Measurements from ENCODE around the gene WHRN.

WHRN gene

DNA sequence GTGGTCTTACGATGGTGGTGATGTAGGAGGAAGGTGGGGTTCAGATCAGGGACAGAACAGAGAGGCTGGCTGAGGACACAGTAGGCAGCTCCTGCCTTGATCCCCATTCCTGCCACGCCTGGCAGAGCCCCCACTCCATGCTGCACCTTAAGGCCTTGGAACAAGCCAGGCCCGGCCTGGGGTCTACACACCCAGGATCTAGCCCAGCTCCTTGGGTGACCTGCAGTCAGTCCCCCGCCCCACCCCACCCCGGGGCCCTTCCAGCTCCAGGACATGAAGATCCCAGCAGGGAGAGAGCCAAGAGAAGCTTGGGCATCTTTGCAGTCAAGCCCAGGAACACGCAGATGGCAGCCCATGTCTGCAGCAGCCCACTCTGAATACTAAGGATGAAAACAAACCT, 34.7 kb downstream of the WHRN start:
- DNase-seq = no peak

DNA sequence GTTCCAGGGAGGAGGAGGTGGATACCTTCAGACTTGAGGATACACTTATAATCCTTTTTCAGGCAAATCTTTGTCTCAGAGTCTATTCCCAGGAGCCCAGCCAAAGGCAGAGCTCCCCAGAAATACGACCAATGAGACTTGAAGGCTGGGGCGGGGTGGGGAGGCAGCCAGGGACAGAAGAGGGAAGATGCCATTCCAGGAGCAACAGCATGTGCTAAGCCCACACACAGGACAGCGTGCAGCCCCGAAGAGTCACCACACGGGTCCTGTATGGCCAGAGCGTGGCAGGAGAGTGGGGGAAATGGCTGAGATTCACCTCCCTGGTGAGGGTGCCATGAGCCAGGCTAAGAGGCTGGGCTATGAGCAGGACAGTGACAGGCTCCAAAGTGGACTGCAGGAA, 35.2 kb downstream of the WHRN start:
- no peak for DNase-seq

DNA sequence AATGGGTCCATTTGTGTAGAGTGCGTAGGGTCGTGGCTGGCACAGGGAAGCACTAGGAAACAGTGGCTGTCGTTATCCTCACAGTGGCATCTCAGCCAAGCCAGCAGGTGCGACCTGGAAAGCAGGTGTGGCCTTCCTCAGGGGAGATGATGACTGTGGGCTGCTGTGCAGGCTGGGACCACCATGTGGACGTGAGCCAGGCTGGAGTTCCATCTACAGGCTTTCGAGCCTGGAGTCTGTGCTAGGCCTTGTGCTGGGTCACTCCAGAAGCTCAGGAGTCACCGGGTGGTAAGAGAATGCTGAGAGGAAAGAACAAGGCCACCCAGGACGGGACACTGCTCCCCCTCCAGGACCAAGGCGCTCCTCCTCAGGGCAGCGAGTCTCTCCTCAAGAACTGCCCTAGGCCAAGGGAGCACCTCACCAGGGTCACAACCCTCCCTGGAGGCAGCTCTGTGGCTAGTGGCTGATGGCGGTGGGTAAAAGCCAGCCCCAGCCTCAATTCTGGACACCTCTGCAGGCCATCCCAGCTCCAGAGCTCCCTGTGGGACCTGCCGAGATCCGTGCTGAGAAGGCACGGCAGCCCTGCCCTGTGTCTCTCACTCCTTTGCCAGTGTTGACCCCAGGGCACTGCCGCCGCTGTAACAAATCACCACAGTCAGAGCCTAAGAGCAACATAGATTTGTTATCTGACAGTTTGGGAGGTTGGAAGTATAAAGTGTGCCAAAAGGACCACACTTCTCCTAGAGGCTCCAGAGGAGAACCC, 36.0 kb downstream of the WHRN start:
- no peak for DNase-seq

DNA sequence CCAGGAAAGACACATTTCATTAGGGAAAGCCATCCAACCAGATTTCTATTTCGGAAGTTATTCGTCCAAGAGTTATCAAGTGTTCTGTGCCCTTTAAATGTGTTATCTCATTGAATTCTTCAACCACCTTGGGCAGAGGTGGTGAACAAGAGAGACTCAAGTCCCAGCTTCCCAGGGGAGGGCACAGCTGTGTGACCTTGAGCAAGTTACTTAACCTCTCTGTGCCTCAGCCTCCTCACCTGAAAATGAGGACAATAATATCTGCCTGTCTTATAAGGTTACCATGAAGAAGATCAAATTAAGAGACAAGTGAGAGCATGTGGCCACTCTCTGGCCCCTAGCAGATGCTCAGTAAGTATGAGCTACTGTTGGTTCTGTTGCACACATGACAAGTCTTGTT, 37.4 kb downstream of the WHRN start:
- DNase-seq = no peak

DNA sequence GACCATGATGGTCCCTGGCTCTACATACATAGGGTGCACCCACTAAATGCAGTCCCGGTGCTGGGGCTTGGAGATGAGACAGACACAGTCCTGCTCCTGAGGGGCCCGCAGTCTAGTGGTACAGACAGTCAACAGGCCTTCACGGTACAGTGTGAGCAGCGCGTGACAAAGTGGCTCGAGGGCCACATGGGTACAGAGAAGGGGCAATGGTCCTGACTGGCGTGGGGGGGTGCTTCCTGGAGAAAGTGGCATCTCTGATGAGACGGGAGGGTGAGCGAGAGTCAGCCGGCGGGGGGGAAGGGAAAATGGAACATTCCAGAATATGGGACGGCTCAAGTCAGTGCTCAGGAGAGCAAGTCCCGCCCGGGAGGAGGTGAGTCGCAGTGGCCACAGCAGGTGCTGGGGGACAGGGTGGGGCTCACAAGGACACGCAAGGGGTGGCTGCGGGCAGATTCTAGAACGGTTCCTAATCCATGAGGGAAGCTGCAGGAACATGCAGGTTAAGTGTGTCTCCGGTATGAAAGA, 38.0 kb downstream of the WHRN start:
- DNase-seq = no peak

DNA sequence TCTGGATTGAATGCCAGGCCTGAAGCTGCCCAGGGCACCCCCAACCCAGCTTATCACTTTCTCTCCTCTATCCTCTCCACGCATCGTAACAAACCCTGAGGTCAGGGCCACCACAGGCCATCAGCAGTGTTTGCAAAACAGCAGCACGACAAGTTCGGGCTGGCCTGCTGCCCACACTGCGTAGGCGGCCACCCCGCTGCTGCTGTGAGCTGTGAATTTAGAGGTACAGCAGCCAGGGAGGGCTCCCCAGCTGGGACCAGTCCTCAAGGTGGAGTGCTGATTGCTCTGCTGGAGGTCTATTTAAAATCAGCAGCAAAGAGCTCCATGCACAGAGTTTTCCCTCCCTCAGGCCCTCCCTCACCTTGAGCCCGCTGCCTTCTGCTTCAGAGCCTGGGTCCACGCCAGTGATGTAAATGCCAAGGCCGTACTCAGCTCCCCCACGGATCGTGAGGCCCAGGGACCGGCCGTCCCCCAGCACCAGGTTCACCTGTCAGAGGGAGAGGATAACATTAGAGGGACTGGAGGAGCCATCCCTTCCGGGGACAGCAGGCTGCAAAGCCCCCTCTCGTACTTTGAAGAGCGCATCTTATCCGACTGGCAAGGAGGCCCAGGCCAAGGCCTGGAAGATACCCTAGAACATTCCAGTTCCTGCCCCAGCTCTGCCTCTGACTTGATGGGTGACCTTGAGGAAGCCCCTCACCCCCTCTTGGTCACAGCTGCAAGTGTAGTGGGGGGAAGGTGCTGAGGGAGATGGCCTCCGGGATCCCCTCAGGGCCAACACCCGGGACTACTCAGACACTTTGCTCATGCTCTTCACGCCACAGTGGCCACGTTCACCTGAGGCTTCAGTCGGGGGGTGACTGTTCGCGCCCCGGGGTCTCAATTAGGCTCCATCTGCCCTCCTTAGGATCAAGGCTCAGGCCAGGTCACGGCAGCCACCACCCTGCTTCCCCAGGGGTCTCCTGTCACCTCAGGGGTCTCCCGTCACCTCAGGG, 39.1 kb downstream of the WHRN start:
- DNase-seq = no peak

DNA sequence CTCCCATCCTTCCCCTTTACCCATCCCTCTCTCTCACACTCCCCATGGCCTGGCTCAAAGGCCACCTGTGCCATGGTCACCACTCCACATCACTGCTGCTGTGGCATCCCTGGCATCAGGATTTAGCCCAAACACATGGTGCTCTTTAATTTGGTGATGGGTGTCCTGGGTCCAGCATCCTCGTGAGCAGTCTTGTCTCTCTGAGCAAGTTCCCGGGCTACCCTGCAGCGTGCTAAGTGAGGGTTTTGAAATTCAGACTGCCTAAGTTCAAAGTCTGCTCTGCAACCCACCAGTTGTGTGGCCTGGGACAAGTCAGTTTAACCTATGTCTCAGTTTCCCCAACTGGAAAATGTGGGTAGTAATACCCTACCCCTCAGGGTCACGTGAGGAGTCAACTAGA, 39.9 kb downstream of the WHRN start:
- no peak for DNase-seq

DNA sequence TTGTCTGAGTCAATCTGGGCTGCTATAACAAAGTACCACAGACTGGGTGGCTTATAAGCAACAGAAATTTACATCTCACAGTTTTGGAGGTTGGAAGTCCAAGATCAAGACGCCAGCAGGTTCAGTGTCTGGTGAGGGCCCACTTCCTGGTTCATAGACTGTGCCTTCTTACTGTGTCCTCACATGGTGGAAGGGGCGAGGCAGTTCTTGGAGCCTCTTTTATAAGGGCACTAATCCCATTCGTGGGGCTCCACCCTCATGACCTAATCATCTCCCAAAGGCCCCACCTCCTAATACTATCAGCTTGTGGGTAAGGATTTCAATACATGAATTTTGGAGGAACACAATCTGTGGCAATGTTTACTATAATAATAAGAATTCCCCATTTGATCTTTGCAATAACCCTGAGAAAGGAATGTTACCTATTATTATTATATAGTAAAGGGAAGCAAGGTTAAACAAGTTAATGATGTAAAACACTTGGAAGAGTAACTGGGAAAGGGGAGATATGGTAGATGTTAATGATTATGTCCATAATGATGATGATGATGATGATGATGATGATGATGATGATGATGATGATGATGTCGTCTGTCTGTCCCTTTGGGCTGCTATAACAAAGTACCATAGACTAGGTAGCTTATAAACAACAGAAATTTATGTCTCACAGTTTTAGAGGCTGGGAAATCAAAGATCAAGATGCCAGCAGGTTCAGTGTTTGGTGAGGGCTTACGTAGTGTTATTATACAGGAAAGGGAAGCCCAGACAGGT, 40.8 kb downstream of the WHRN start:
- DNase-seq = no peak

DNA sequence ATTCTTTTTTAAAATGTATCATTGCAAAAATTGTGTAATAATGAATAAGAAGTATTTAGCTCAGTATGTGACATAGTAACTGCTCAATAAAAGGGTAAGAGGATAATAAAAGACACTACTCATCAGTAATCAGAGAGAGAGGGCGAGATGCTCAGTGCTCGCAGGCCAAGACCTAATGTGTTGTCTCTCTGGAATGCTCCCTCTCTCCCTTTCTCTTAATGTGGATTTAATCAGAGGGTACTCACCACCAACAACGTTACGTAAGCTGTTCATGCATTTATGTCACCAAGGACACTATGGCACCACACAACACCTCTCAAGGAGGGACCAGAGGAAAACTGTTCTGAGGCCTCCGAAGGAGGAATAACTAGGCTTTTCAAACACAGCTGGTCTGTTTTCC, 42.5 kb downstream of the WHRN start:
- DNase-seq = no peak

DNA sequence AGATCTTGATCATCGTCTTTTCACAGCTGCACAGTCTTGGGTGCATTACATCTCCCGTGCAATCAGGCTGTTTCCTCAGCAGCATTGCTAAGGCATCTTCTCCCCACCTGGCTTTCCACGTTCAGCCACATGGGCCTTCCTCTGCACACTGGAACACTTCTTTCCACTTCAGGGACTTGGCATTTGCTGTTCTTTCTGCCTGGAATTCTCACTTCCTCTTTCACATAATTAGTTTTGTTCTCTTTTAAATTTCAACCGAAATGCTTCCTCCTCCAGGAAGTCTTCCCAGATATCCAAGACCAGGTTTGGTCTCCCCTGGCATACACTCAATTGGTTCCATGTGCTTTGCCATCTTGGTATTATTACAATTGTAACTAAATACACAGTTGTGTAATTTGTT, 43.8 kb downstream of the WHRN start:
- peak; percentile 1 for DNase-seq

DNA sequence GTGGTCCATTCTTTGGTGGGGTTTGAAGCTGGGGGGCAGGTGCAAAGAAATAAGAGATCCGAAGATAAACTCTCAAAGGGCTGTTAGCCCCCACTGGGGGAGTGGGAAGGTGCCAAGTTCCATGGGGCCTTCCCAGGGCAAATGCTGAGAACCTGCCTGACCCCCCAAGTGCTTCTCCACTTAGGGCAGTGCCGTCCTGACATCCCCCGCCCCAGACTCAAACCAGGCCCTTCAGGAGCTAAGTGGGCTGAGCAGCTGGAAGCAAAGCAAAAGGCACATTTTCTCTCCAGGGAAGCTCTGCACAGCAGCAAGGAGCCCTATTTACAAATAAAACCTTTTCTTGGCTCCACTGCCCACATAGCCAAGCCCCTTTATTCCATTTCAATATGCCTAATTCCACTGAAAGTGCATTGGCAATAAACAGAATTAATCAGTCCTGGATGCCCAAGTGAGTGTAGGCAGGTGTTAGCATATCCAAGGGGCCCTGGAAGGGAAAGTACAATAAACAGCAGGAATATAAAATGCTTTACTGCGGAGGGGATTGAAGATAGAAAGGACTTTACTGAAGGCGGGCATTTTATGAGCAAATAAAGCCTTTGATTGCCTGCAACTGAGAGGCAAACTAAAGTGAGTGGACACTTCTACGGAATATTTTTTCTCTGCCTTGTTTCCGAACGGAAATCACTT, 44.6 kb downstream of the WHRN start:
- peak; percentile 1 for DNase-seq

DNA sequence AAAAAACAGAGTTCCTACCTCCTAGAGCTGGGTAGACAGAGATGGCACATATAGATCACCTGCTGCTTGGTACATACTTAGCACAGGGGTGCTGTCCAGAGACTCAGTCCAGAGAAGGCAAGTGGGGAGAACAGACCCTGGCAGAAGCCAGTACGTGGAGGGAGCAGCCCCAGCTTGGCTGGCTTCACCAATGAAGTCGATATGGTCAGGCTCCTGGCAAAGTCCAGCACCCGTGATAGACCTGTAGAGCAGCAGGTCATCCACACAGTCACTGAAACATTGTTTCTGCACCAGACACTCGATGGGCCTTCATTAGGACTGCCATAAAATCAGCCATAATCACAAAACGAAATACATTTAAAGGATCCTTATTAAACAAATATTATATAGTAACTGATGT, 45.8 kb downstream of the WHRN start:
- no peak for DNase-seq

DNA sequence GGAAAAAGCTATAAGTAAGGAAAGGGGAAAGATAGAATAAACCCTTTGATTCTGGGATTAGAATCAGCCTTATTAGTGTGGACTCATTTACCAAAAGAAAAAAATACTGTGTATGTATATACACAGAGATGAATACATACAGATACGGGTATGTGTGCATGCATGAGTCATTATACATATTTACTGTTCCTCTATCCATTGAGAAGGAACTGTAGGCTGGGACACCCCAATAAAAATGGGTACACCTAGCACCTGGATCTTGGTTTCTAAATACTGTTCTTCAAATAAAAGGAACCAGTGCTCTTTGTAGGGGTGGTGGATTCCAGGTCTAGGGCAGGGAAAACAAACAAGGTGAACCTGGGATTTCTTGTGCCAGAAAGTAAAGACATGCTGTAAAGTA, 48.3 kb downstream of the WHRN start:
- no peak for DNase-seq

DNA sequence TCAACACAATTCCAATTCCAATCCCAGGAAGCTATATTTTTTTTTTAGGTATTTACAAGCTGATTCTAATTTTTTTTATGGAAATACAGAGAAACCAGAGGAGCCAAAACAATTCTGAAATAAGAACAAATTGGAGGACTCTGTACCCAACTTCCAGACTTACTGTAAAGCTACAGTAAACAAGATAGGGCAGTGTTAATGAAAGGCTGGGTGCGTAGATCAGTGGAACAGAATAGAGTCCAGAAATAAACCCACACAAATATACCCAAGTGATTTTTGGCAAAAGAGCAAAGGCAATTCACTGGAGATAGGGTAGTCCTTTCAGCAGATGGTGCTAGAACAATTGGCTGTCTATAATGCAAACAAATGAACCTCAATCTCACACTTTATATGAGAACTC, 50.6 kb downstream of the WHRN start:
- no peak for DNase-seq

DNA sequence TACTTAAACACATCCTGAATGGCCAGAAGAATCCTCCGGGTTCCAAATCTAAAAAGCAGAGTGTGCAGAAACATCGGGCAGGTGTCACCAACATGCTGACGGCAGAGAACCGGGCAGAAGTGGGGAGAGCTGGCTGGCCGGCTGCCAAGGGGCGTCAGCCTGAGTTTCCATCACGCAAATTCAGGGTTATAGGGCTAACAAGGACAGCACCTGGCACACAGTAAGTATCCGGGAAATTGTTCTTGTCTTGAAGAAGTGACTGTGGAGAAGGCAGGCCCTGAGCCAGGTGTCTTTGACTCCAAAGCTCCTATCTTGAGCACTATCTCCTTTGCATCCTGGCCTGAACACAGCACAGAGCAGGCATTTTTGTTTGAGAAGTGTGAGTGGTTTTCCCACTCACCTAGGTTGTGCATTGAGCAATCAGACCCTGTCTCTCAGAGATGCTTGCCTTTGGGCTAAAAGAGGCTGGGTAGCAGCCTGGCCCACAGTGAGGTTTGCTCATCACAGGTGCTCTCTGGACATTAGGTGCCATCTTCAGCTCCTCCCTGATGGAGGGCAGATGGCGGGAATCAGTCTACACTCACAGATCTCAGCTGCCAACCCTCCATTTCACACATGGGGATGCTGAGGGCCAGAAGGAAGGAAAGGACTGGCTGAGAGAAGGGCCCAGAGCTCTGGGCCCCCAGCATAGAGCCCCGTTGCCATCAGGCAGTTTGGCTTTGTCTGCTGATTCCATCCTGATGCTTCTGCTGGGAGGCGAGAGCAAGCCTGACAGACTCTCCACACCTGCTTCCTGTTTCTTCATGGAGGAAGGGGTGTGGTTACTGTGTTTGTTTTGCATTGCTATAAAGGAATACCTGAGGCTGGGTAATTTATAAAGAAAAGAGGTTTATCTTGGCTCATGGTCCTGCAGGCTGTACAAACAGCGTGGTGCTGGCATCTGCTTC, 52.8 kb downstream of the WHRN start:
- DNase-seq = peak; percentile 3

DNA sequence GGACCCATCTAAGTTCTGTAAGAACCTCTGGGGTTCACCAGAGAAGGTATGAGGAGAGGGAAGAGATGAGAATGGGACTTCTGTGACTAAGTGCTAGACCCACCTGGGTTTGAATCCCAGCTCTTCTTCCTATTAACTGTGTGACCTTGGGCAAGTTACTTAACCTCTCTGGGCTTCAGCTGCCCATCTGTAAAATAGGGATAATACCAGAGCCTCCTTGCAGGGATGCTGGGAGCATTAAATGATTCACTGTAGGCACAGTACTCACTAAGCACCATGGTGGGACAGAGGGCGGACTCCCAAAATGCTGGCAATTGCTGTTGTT, 53.6 kb downstream of the WHRN start:
- DNase-seq = no peak

DNA sequence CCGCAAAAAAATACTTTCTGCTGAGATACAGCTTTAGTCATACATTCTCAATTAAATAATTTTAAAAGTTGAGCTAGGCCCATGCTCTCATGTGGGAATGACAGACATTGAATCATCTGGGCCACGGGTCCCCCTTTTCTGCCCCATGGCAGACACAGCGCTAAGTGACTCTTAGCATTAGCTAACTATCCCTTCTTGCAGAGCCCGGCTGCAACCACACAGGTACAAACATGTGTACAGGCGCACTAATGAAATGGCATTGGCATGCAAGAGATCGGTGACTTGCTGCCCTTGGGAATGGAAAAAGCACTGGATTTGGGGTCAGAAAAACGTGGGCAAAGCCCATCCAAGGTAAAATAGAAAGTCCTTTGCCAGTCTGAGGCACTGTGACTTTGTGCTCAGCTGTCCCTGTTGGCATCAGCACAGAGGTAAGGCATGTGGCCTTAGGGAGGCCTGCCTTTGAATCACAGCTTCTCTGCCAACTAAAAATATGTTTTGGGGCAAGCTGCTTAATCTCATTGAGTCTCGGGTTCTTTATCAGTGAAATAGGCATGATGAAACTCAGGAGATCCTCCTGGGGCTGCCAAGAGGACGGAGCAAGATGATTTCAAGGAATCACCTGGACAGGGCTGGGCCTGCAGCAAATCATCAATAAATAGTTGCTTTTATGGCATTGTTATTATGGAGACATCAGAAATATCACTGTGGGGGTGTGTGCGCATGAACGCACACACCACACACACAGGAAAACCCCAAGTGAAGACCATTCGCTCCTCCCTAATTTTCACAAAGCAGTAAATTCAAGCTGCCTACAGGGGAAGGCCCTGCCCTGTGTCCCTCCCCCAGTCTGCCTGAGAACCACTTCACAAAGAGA, 54.2 kb downstream of the WHRN start:
- DNase-seq = peak; percentile 1

DNA sequence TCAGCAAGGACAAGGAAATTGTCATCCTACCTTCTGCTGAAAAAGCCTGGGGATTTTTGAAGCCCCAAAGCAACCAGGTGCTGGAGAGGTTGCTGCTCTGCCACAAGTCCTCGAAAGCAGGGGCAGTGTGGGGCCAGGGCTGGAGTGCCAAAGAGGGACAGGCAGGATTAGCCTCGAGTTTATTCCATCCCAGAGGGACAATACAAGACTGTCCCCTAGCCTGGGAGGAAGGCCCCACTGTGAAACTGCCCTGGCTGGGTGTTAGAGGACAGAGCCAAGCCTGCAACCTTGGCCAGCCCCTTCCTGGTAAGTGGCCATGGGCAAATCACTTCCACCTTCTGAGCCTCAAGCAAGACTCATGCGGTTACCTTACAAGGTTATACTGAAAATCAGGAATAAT, 55.1 kb downstream of the WHRN start:
- DNase-seq = peak; percentile 2

DNA sequence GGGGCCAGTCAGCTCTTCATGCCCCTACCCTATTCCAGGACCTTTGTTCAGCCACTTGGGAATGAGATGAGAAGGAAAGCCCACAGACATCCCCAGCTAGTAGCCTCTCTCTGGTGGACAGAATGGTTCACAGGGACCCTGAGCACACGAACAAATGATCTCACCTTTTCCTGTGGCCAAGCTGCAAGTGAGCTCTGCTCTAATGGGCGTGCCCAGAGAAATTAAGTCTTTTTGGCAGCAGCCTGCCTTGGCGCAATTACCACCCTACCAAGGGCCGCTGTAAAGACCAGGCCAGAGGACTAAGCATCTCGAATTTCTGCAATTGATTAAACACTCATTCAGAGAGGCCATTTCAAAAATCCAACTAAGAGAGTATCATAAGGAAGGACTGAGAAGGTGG, 56.0 kb downstream of the WHRN start:
- peak; percentile 2 for DNase-seq

DNA sequence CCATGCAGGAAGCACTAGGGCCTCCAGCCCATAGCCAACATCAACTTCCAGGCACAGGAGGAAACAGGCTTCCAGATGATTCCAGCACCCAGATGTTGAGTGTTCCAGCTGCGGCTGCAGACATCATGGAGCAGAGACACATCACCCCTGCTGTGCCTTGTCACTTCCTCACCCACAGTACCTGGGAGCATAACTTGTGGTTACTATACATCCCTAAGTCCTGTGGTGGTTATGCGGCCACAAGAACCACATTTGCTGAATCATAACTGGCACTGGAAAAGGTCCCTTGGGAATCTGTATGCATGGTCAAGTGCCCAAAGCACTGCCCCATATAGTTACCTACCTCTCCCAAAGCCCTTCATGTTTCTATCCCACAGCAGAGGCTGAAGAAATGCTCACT, 56.6 kb downstream of the WHRN start:
- peak; percentile 1 for DNase-seq
